Nephron progenitor cell (in vitro differentiated cells): ENCODE results near the gene BCKDHA.
"Not testable (repeated sequence)": the region's sequence is repeated elsewhere in the genome, so short reads cannot be mapped to it uniquely, and the experiment has no call there.

Experiments used
- DNase-seq: peaks from one replicate; pipeline ENCODE4 v3.0.0; 2021
- H3K27ac Mint-ChIP-seq: 2 replicates; pipeline ENCODE4 v1.8.0; 2021; ENCODE audit warnings: mild to moderate bottlenecking, moderate library complexity, mixed read lengths
- H3K27me3 Mint-ChIP-seq: 2 replicates; pipeline ENCODE4 v1.8.0; 2021; ENCODE audit warnings: mild to moderate bottlenecking, low read depth, mixed read lengths; ENCODE audit not compliant: poor library complexity
- H3K36me3 Mint-ChIP-seq: 2 replicates; pipeline ENCODE4 v1.8.0; 2021; ENCODE audit warnings: low read depth, mixed read lengths
- H3K4me1 Mint-ChIP-seq: 2 replicates; pipeline ENCODE4 v1.8.0; 2021; ENCODE audit warnings: mixed read lengths
- H3K4me3 Mint-ChIP-seq: 2 replicates; pipeline ENCODE4 v1.8.0; 2021; ENCODE audit warnings: mild to moderate bottlenecking, moderate library complexity, mixed read lengths
- H3K9me3 Mint-ChIP-seq: 2 replicates; pipeline ENCODE4 v1.8.0; 2021; ENCODE audit warnings: mild to moderate bottlenecking, moderate library complexity, mixed read lengths
- CTCF ChIP-seq: fragments of 200-600 bp; sonication (generic); IDR thresholded peaks from 2 replicates; pipeline ENCODE4 v1.5.0; 2021; ENCODE audit warnings: antibody characterized with exemption

Gene BCKDHA

GRCh38 chr19:41405776-41406175 lies 8.2 kb downstream of the BCKDHA start:
- Mint-ChIP-seq H3K36me3 (peaks cover 4% of the 10 kb centered on the region), H3K4me1 (peaks cover 11% of the 10 kb centered on the region), H3K27me3 (peaks cover 2% of the 10 kb centered on the region), H3K4me3 (no peak overlapping the region), H3K9me3 (no peaks in the 10 kb centered on the region), H3K27ac (no peak overlapping the region)
- no peak for TF ChIP-seq CTCF
- DNase-seq, result no peak

GRCh38 chr19:41407271-41407670 lies 9.7 kb downstream of the BCKDHA start:
- no peak for TF ChIP-seq CTCF
- Mint-ChIP-seq H3K4me3 (no peak overlapping the region), H3K9me3 (no peaks in the 10 kb centered on the region), H3K36me3 (peaks cover 8% of the 10 kb centered on the region), H3K27ac (peak overlapping the region; percentile 64), H3K27me3 (peaks cover 2% of the 10 kb centered on the region), H3K4me1 (peaks cover 11% of the 10 kb centered on the region)
- no peak for DNase-seq

- Mint-ChIP-seq H3K27ac (no peak overlapping the region), H3K4me1 (peaks cover 11% of the 10 kb centered on the region), H3K4me3 (no peak overlapping the region), H3K9me3 (no peaks in the 10 kb centered on the region), H3K27me3 (peaks cover 2% of the 10 kb centered on the region), H3K36me3 (peaks cover 6% of the 10 kb centered on the region)
- TF ChIP-seq CTCF, result no peak
- no peak for DNase-seq
Measured at GRCh38 chr19:41408256-41408655, 10.6 kb downstream of the BCKDHA start.

GRCh38 chr19:41408846-41409245 lies 11.2 kb downstream of the BCKDHA start:
- not testable (repeated sequence) for DNase-seq, H3K4me3 Mint-ChIP-seq, H3K27me3 Mint-ChIP-seq, H3K9me3 Mint-ChIP-seq
- H3K27ac Mint-ChIP-seq, result peak overlapping the region; percentile 44
- H3K4me1 Mint-ChIP-seq, result peaks cover 11% of the 10 kb centered on the region
- H3K36me3 Mint-ChIP-seq, result peaks cover 12% of the 10 kb centered on the region

DNA sequence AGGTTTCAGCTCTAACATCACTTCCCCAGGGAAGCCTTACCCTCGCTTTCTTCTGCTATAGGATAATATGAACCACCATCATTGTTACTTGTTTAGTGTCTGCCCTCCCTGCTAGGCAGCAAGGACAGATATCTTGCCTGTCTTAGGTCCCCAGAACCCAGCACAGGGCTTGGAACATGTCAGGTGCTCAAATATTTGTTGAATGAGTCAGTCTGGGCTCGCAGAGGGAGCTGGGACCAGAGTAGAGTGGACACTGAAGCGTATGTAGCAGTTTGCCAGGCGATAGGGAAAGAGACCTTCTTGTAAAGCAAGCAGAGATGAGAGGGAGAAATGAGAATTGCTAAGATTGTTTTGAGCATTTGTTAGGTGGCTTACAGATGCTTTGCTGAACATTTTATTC lies 11.7 kb downstream of the BCKDHA start:
- Mint-ChIP-seq H3K4me1 (peaks cover 11% of the 10 kb centered on the region), H3K27me3 (peaks cover 2% of the 10 kb centered on the region), H3K9me3 (no peaks in the 10 kb centered on the region), H3K4me3 (no peak overlapping the region), H3K27ac (peak overlapping the region; percentile 44), H3K36me3 (peaks cover 16% of the 10 kb centered on the region)
- DNase-seq, result no peak
- TF ChIP-seq CTCF, result no peak

DNA sequence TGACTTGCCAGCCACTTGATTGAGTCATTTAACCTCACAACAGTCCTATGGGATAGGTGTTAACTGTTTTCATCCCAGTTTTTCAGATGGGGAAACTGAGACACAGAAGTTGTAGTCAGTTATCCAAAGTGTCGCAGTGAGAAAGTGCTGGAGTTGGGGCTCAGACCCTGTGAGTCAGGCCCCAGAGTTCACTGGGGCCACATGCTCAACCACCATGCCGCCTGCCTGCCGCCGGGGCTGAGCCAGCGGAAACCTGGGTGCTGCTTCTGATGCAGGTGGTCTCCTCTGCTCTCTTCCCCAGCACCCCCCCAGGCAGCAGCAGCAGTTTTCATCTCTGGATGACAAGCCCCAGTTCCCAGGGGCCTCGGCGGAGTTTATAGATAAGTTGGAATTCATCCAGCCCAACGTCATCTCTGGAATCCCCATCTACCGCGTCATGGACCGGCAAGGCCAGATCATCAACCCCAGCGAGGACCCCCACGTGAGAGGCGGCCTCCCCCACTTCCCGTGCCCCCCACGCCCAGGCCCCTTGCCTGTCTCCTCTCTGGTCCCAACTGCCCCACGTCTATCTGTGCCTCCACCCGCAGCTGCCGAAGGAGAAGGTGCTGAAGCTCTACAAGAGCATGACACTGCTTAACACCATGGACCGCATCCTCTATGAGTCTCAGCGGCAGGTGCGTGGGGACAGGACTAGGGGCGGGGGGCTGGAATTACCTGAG lies 12.9 kb downstream of the BCKDHA start:
- no peaks in the 10 kb centered on the region for H3K9me3 Mint-ChIP-seq
- no peak overlapping the region for H3K4me3 Mint-ChIP-seq
- H3K27ac Mint-ChIP-seq, result no peak overlapping the region
- DNase-seq, result no peak
- no peak for TF ChIP-seq CTCF
- H3K36me3 Mint-ChIP-seq, result peaks cover 19% of the 10 kb centered on the region
- peaks cover 2% of the 10 kb centered on the region for H3K27me3 Mint-ChIP-seq
- H3K4me1 Mint-ChIP-seq, result peaks cover 11% of the 10 kb centered on the region
